Pulmonary artery endothelial cell (primary cell): ENCODE results near the gene SMC1A. TPM values are rescaled to one million over a fixed set of nuclear protein-coding genes. Genes with fewer than 3 reads are reported as not detected.
"Not testable (repeated sequence)": the region's sequence is repeated elsewhere in the genome, so short reads cannot be mapped to it uniquely, and the experiment has no call there.

ENCODE experiments used
- DNase-seq: peaks from one replicate; pipeline ENCODE4 v3.0.0-alpha.2; 2011; ENCODE audit warnings: low read depth, low spot score
- total RNA-seq: library from RNA; depleted of rRNA; stranded (reverse); fragments of >200 nt; gene quantifications from 2 replicates; pipeline ENCODE4 v1.2.3, GENCODE V29; 2014

The SMC1A gene
- 15.8 and 26.9 TPM in 2 replicates for total RNA-seq

DNA sequence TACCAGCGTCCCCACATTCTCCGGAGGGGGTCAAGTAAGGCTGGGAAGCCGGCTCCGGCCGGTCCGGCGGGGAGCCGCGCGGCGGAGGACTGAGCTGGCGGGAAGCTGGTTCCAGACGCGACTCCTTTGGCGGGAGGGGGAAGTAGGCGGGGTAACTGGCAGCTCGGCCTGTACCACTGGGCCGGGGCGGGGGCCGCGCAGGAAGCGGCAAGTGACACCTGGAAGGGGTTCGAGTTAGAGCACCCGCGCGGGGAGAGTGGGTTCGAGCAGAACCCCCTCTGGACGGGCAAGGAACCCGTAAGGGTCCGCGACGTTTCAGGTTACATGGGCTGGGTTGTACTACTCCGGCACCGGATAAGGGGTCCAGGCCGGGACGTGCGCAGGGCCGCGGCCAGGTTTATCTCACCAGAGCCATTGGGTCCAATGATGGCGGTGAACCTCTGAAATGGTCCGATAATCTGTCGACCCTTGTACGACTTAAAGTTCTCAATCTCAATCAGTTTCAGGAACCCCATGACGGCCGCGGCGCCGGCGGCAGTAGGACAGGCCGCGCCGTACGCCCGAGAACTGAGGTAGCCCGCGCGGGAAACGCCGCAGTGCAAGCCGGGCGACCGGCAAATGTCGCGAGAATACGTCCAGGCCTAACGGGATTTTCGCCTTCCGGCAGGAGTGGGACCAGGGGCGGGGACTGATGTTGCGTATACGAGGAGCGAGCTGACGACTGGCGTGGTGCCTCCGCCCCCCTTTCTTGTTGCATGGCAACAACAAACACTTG lies at the start of gene SMC1A:
SMC1A (minus strand) TSS at position 569 of the 775 bp plus-strand sequence; CDS start at position 515, 54 bp downstream.
- peak; percentile 96 for DNase-seq

DNA sequence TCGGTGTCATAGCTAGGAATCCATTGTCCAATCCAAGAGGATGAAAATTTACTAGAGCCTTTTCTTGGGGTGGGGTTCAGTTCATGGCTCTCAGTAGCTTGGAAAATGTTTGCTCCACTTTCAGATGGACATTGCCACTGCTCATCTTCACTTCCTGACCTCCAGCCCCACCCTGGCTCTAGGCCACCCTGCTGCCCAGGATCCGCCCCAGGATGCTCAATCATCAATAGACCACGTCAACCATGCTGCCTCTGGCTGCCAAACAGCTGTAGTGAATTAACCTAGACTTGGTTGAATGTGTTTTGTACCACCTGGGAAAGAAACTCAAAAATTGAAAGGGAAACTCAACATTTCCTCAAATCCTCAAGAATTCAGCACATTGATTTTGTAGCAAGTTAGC lies 48.9 kb upstream of the SMC1A start:
- no peak for DNase-seq

DNA sequence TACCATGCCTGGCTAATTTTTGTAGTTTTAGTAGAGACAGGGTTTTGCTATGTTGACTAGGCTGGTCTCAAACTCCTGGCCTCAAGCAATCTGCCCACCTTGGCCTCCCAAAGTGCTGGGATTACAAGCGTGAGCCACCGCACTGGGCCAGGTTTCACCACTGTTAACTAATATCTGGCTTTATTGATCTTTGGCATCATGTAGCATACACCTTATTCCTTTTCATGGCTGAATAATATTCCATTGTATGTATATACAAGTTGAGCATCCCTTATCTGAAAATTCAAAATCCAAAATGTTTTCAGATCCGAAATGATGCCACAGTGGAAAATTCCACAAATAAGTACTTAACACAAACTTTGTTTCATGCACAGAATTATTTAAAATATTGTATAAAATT lies 46.2 kb upstream of the SMC1A start:
- not testable (repeated sequence) for DNase-seq

DNA sequence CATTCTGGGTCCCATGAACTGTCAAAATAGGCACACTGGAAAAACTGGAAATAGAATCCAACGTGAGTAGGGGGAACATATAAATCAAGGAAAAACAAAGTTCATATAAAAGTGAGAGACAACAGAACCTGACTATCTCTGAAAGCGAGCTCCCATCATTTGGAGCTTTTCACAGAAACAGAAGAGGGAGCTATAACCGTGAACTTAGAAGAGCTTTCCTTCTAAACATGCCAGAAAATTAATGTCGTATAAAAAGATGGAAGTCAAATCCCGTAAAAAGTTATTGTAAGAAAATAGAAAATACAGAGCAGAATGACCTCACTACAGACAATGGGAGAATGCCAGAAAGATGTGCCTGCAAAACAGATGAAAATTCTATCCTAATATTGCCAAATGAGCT lies 35.6 kb upstream of the SMC1A start:
- no peak for DNase-seq

DNA sequence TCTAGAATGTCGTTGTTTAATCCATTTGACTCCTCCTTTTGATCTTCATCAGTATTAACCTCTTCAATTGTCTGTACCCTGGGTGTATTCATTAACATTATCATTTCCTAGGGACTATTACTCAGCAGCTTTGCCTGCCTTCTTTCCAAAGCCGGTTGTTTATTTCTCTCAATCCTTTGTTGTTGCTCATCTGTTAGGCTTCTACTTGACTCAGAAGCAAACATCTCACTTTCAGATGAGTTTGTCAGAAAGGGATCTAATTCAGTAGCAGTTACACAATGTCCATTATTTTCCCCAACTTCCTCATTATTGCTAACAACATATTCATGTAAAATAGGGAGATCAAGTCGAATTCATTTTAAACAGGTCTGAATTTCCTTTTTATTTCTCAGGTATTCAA lies 33.8 kb upstream of the SMC1A start:
- DNase-seq = no peak

DNA sequence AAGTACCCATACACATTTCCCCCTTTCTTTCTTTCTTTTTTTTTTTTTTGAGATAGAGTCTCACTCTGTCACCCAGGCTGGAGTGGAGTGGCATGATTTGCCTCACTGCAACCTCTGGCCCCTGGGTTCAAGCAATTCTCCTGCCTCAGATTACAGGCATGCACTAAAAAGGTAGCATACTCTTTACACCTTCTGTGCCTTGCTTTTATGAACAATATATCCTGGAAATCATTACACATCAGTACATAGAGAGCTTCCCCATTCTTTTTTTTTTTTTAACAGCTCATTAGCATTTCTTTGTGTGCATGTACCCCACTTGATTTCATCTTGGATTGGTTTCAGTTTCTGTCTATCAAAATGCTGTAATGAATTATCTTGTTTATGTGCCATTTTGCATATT lies 30.4 kb upstream of the SMC1A start:
- no peak for DNase-seq

DNA sequence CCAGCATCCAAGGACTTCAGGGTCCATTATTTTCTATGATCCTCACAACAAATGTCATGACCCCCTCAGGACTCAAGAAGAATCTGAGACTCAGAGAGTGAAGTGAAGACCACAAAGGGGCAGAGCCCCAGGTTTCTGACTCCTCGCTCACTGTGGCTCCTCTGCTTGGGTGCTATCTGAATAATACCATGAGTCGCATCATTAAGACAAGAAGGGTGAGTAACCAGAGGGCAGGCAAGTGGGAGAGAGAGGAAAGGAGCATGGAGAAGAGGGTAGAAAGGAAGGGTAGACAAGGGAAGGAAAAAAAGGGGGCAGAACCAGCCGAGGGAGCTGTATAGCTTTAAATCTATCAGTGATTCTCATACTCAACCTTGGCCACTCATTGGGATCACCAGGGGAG lies 27.2 kb upstream of the SMC1A start:
- DNase-seq = no peak

DNA sequence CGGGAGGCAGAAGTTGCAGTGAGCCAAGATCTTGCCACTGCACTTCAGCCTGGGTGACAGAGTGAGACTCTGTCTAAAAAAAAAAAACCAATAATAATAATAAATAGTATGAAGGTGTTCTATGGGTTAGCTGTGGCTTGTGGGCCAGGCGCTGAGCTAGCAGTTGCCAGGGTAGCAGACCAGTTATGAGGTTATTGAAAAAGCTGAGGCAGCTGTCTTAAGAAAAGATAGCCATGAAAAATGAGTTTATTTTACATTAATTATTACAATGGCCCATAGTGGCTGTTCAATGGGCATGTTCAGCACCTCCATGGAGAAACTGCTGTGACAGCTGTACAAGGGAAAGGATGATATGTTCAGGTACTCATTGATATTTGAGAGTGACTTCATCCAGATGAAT lies 25.0 kb upstream of the SMC1A start:
- no peak for DNase-seq

DNA sequence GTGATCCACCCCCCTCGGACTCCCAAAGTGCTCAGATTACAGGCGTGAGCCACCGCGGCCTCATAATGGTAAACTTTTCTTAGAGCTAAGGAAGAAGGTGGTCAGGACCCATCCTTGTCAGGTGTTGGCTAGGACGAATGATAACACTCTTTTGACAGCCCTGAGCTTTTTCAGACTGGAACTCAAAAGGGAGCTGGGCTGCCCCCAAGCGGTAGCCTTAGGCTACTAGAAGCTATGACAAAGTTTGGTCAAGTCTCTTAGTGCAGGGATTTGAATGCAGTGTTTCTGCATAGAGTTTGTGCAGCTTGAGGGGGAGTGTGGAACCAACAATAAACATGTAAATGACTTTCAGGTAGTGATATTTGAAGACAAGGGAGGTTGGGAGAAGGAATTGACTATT lies 23.5 kb upstream of the SMC1A start:
- DNase-seq = no peak

DNA sequence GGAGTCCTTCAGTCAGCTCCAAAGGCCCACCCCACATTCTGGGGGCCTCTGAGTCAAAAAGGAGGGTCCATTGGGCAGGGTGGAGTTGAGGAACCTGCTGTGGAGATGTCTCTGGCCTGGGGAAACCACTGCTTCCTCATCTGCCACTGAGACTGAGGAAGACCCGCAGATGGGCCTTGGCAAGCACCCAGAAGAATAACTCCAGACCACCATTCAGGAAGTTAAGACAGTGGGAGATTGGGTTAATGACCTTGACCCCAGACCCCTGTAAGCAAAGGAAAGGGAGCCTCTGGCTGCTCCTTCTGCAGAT lies 19.8 kb upstream of the SMC1A start:
- no peak for DNase-seq

DNA sequence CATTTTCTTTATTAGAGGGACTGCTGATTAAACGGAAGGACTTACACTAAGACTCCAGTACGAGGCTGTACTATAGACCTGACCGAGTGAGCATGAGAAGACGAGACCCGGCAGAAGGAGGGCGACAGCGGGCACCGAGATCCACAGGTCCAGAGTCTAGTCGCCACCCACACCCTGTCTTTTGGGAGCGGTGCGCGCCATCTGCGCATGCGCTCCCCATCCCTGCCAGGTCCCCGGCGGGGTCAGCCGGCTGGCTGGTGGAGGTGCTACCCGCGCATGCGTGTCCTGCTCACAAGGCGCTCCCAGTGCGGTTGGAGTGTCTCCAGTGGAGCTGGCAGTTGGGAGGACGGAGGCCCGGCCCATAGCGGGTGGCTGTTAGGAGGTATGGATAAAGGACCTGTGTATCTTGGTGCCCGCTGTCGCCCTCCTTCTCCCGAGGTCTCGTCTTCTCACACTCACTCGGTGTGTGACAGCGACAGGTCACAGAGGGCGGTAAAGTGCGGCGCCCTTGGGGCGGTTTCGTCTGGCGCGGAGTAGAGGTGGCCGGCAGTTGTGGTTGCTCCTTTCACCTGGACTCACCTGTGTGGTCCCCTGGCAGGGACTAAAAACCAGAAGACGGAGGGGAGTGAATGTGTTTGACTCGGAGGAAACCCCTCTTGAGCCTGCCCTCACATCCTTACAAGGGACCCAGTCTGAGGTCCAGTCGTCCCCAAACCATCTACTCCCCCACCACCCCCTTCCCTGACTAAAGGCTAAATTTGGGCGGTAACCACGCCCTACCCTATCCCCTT lies 19.3 kb upstream of the SMC1A start:
- no peak for DNase-seq

DNA sequence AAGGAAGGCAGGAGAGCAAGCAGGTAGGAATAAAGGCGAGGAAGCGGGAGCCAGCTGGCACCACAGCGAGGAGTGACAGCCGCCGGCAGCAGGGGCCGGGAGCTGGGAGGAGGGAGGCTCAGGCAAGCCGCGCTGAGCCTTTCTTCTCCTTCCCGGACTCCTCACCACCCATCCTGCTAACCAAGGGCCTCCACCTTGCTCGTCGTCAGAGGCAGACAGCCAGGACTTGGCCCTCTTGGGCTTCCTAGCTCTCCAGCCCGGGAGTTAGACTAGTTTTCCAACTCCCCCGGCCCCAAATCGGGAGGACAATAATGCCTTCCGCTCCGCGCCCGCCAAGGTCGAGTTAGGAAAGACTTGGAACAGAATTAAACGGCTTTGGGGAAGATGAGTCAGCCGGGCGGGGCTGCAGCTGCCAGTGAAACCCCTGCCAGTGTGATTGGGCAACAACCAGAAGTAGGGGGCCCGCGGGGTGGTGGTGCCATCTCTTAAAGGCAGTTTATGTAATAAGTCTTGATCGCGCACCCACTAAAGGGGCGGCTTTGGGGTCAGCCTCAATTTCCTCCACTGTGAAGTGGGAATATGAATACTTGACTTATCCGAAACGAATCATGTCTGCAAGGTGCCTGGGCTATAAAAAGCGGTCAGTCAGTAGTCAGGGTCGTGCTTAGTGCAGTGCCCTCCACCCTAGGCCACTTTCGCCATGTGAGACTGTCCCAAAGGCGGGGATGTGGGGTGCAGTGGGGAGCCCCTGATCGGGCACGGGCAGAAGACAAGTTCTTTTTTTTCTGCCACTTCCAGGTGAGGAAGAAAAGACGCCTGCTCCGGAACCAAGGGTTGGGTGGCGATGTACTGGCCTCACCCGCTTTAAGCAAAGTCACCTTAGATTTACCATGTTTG lies 18.4 kb upstream of the SMC1A start:
- DNase-seq = no peak

DNA sequence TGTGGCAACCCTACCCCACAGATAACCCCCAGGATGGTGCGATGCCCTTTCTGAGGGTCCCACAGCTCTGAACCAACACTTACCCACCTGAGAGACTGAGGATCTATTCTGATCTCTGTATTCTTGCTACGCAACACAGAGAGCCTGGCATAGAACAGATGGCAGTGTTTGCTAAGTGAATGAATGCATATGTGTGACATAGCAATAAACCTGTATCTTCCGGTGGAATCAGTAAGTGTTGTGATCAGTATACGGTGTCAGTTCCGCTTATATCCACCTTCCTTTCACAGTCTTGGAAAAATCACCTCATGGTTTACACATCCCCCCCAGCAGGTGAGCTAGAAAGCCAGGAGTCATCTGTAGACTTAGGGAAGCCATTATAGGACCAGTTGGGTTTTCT lies 17.6 kb upstream of the SMC1A start:
- no peak for DNase-seq

DNA sequence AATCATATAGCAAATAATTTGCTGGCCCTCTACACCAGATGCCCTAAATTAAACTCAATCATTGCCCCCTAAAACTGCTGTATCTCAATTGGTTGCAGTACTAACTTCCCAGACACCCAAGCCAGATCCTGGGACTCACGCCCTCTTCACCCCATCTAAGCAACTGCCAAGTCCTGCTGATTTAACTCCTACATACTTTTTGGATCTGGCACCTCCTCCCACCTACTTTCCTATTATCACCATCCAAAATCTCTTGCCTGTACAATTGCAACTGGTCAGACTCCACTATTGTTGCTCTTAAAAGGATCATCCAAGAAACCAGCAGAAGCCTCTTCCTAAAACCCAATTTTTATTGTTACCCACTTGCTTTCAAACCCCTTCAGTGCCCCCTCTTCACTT lies 16.4 kb upstream of the SMC1A start:
- no peak for DNase-seq

DNA sequence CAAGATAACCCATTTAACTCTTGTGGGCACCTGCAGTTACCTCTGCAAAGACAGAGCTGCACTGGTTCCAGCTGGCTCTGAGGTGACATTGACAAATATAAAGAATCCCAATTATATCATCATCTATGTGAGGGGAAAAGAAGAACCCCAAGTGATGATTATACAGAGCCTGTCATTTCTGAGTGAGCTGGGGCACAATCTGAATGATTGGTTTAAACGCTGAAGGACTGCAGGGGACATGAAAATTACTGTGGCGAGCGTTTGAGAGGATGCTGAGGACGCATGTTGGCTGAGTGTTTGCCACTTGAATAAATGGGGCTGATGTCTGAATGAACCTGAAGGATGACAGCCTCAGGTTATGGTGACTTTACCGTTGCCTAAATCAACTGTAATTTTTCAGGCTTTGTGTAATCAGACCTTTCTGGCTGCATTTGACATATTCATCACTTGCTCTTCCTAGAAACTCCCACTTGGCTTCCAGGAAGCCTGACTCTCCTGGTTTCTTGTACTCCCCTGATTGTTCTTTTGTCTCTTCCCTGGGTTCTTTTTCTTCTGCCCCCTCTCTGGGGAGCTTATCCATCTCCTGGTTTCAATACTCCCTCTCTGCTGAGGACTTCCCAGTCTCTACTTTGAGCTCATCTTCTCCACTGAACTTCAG lies 15.8 kb upstream of the SMC1A start:
- no peak for DNase-seq

DNA sequence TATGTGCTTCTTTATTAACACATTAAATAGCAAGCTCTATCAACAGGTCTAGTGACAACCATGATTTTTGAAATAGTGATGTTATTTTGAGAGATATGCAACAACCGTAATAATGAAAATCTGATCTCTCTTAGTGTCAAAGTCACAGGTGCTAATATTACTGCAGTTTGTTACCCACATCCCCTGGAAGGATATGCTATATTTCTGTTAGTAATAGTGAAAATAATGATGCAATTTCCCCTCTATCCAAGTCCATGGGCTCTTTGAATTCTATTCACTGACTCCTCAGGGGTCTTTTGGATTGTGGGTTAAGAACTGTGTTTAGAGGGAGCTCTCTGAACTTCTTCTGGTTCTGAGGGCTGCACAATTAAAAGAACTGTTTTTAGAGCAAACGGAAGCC lies 14.8 kb upstream of the SMC1A start:
- DNase-seq = no peak

DNA sequence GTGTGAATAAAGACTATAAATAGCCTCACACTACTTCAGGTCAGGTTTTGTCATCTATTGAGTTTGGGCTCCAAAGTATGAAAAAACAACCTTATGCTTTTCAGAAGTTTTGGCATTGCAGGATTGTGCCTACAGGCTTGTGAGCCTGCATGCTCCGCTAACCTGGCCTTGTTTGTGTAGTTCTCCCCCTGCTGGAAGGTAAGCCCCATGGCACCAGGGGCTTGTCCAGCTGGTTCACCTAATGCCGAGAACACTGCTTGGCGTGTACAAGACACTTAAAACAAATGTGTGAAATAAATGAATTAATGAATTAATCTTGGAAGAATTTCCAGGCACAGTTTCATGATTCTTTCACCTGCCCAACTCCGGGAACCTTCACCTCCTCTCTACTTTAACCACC lies 13.5 kb upstream of the SMC1A start:
- peak; percentile 35 for DNase-seq

DNA sequence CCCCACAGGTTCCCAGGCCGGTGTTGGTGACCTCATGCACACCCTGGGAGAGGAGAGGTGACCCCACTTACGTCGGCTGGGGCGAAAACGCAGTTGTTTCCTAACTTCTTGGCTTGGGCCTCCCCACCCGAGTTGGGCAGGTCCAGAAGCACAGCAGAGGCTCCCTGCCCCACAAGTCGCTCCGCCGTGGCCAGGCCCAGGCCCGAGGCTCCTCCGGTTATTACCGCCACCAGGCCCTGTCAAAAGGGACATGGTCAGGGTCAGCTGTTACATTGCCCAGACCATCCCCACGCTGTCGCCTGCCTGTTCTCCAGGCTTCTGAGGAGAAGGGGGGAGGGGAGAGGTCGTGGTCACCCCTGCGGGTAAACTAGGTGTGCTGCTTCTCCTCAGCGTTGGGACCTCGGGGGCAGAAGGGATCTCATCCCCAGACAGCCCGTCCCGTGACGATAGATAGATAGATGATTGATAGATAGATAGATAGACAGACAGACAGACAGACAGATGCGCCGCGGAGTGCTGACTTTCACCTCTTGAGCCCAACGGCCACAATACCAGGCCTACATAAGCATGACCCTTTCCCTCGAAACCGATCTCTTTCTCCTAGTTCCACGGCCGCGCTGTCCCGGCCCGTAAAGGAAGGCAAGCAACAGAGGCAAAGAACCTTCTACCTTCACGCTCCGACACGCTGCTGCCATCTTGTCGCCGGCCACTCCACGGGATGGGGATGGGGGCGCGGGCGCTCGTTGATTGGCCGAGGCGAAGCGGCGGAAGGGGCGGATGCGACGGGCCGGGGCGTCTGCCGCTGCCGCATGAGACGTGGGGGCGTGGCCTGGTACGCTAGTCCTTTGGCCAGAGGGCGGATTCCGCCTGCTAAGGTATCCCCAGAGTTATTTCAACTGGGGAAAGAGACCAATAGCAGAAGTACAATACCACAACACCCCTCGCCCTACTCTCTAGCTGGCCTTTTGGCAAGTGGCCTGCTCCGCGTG lies 11.5 kb upstream of the SMC1A start, which contains the start of gene HSD17B10:
HSD17B10 (minus strand) TSS at position 720 of the 989 bp plus-strand sequence; CDS start at position 695, 25 bp downstream.
- DNase-seq = peak; percentile 33

DNA sequence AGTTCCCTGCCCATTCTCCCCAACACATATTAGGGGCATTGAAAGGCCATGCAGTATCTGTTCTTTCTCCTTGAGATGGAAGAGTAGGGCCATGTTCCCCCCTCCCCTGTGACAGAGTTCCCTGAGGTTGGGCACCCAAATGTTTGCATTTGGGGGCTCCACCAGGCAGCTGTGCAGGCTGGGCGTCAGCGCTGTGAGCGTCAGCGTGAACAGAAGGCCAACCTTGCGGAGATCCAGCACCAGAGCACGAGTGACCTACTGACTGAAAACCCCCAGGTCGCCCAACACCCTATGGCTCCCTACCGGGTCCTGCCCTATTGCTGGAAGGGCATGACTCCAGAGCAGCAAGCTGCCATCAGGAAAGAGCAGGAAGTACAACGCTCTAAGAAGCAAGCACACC lies 7.8 kb upstream of the SMC1A start:
- DNase-seq = no peak

DNA sequence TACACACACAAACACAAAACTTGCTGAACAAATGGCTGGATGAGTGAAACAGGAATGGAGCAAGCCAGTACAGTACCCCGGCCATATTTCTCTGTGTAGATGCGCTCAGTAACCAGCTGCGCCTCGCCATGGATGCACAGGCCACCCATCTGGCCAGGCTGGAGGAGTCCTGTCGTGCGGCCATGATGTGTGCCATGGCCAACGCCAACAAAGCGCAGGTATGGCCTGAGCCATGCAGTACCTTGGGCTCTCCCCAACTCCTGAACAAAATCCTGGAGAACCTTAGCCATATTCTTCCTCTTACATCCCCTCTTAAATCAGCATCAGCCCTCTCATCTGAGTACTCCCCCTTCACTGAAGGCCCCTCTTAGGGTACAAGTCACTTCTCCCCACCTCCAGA lies 7.3 kb upstream of the SMC1A start:
- DNase-seq = no peak
